GM18526 (cell line): Measurements from ENCODE around the gene SLC9A9.

Source experiments
- POLR2A ChIP-seq: IDR thresholded peaks from 3 replicates; pipeline ENCODE4 v1.6.1; 2011; ENCODE audit not compliant: insufficient read length; ENCODE audit errors: extremely low read depth

Gene SLC9A9

DNA sequence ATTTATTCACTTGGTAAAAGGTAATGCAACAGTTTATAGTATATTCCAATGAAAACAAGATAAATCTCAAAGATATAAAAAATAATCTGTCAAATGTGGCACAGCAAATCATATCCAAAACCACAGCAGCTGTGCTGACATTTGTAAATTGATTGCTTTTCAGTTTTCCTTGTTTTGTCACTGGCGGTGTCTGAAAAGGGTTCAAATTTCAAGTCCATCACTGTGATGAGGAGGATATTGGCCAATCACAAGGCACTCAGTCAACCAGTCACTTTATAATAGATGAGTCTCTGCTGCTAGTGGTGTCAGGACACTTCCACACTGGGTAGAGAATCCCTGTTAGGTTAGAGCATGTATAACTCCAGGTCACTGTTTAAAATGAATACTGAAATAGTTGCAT, 154.8 kb downstream of the SLC9A9 start:
- no peak for TF ChIP-seq POLR2A

DNA sequence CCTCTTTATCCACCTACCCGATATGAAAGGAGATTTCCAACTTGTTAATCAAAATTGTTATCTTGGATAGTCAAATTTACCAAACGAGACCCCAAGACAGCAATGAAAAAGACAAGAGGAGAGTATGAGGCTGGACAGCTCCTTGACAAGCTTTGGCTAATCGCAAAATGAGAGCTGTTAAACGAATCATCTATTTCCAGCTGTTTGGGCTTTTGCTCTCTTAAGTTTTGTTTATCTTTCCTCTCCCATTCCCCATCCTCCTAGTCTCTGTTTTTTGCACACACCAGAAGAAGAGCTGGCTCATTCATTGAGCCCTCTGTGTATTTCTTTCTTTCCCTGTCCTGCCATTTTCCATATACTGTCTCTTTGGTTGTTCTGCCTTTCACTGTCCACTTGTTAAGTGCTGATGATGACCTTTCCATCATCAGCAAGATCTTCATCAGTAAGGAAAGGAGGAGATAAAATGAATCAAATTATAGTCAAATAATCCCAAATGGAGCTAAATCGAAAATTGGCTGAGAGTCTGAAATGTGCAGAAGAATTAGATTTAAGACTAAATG, 161.6 kb downstream of the SLC9A9 start:
- no peak for TF ChIP-seq POLR2A

DNA sequence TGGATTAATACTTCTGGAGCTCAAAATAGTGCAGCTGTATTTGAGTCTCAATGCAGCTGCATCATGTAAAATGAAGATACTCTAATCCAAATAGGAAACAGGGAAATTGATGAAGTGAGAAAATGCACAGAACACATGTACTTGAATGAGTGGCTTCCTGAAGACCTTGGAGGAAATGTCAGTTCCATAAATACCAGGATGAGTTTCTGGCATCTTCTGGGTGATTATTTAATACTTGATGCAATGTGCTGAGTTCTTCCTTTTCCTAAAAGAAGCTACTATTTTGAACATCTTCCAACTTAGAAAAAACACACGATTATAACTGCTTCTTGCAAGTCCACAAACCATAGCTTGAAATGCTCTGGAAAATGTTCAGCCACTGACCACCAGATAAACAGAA, 162.8 kb downstream of the SLC9A9 start:
- TF ChIP-seq POLR2A = no peak

GRCh38 chr3:143677430-143677829, 170.8 kb downstream of the SLC9A9 start:
- TF ChIP-seq POLR2A = no peak

GRCh38 chr3:143676747-143677146, 171.5 kb downstream of the SLC9A9 start:
- no peak for TF ChIP-seq POLR2A

- TF ChIP-seq POLR2A = no peak
Observed at GRCh38 chr3:143676021-143676420, 172.2 kb downstream of the SLC9A9 start.

GRCh38 chr3:143674100-143674968, 173.9 kb downstream of the SLC9A9 start:
- no peak for TF ChIP-seq POLR2A

GRCh38 chr3:143672396-143673165, 175.7 kb downstream of the SLC9A9 start:
- TF ChIP-seq POLR2A = no peak

- TF ChIP-seq POLR2A = no peak
Observed at GRCh38 chr3:143671626-143672025, 176.6 kb downstream of the SLC9A9 start.

- no peak for TF ChIP-seq POLR2A
Observed at GRCh38 chr3:143668924-143669790, 179.1 kb downstream of the SLC9A9 start.

- no peak for TF ChIP-seq POLR2A
Observed at GRCh38 chr3:143668385-143668784, 179.9 kb downstream of the SLC9A9 start.

DNA sequence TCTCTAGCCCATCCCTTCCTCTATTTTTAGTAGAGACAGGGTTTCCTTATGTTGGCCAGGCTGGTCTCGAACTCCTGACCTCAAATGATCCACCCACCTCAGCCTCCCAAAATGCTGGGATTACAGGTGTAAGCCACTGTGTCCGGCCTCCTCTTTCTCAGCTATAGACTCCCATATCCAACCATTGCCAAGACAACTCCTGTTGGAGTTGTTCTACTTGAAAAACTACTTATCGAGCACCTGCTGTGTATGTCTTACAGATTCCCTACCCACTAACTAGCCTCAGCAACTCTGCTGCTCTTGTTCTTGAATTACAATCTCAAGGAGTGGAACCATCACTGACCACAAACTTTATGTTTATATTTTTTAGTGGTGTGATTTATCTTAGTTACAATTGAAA, 186.6 kb downstream of the SLC9A9 start:
- no peak for TF ChIP-seq POLR2A

- no peak for TF ChIP-seq POLR2A
Observed at GRCh38 chr3:143658861-143659260, 189.4 kb downstream of the SLC9A9 start.

GRCh38 chr3:143658116-143658515, 190.2 kb downstream of the SLC9A9 start:
- no peak for TF ChIP-seq POLR2A

DNA sequence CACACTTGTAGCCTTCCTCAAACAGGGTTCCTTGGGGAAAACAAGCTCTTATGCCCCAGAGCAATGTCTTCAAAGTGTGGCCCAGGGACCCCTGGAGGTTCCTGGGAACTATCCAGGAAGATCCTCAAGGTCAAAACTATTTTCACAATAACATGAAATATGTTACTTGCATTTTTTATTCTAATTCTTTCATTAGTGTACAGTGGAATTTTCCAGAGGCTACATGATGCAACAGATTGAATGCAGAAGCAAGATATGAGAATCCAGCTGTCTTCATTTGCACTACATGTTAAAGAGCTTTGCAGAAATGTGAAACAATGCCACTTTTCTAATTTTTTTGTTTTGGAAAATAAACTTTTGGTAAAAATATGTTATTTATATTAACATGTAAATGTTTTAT, 190.9 kb downstream of the SLC9A9 start:
- TF ChIP-seq POLR2A = no peak
